Activated naive CD4-positive, alpha-beta T cell (primary cell): Measurements from ENCODE around the gene RFESD.
"Not testable (repeated sequence)": the region's sequence is repeated elsewhere in the genome, so short reads cannot be mapped to it uniquely, and the experiment has no call there.

Source experiments
- DNase-seq, 4 experiments: peaks; one replicate each; lab custom pipeline; 2025; lab: John Stamatoyannopoulos, UW

Gene RFESD

GRCh38 chr5:95628933-95629332 lies 17.6 kb upstream of the RFESD start:
- DNase-seq: no peak

- no peak for DNase-seq
Measured at GRCh38 chr5:95630394-95630917, 16.1 kb upstream of the RFESD start.

GRCh38 chr5:95631255-95631958 lies 15.2 kb upstream of the RFESD start:
- DNase-seq: no peak

GRCh38 chr5:95631991-95632675 lies 14.4 kb upstream of the RFESD start:
- DNase-seq: peak; percentile 24 to 44 (median 34)

- not testable (repeated sequence) for DNase-seq
Measured at GRCh38 chr5:95632942-95633341, 13.6 kb upstream of the RFESD start.

- DNase-seq: no peak
Measured at GRCh38 chr5:95633671-95634070, 12.9 kb upstream of the RFESD start.

GRCh38 chr5:95634081-95634480 lies 12.5 kb upstream of the RFESD start:
- no peak for DNase-seq

GRCh38 chr5:95638632-95639031 lies 7.9 kb upstream of the RFESD start:
- no peak for DNase-seq

- no peak for DNase-seq
Measured at GRCh38 chr5:95641741-95642220, 4.8 kb upstream of the RFESD start.

- no peak for DNase-seq
Measured at GRCh38 chr5:95643152-95643551, 3.4 kb upstream of the RFESD start.

- peak in 3 of 4 experiments; percentile 2 to 17 (median 7) for DNase-seq
Measured at GRCh38 chr5:95644351-95645042, 2.1 kb upstream of the RFESD start.

GRCh38 chr5:95646226-95646568 lies 380 bp upstream of the RFESD start:
- DNase-seq: not testable (repeated sequence)

GRCh38 chr5:95647886-95648860 lies 1.6 kb downstream of the RFESD start:
- DNase-seq: no peak

GRCh38 chr5:95649274-95649673 lies 2.7 kb downstream of the RFESD start:
- no peak for DNase-seq

GRCh38 chr5:95649842-95650620 lies 3.5 kb downstream of the RFESD start:
- no peak for DNase-seq

- no peak for DNase-seq
Measured at GRCh38 chr5:95652849-95653248, 6.3 kb downstream of the RFESD start.

- no peak for DNase-seq
Measured at GRCh38 chr5:95654196-95654595, 7.6 kb downstream of the RFESD start.

- no peak for DNase-seq
Measured at GRCh38 chr5:95655575-95655974, 9.0 kb downstream of the RFESD start.

- DNase-seq: no peak
Measured at GRCh38 chr5:95660060-95660459, 13.5 kb downstream of the RFESD start.

- DNase-seq: no peak
Measured at GRCh38 chr5:95662946-95663345, 16.4 kb downstream of the RFESD start.
